GM21447 (cell line): ENCODE results near the gene CDY2B.
"Not testable (repeated sequence)": the region's sequence is repeated elsewhere in the genome, so short reads cannot be mapped to it uniquely, and the experiment has no call there.

Experiments used
- ATAC-seq: cut with Tn5 transposase; IDR thresholded peaks from one replicate; pipeline ENCODE4 v1.9.1; 2021; ENCODE audit not compliant: unreplicated experiment

The CDY2B gene

DNA sequence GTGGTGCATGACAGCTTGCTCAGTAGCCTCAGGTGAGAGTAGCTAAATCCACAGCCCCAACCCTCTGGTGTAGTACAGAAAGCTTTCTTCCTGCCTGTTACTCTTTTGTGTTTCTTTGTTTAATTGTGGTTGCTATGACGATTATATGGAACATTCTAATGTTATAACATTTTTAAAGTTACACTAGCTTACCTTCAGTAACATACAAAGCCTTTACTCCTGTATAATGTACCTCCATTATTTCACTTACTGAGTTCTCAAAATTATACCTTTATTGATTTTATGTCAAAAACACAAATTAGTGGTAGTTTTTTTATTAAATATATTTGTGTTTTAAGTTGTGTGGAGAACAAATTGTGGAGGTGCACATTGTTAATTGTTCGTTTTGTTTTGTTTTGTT is at the start of gene CDY2B:
TSS of gene CDY2B (minus strand) at position 101 of the 400 bp plus-strand sequence. CDS start 328 bp downstream, outside the sequence.
- ATAC-seq, result not testable (repeated sequence)

DNA sequence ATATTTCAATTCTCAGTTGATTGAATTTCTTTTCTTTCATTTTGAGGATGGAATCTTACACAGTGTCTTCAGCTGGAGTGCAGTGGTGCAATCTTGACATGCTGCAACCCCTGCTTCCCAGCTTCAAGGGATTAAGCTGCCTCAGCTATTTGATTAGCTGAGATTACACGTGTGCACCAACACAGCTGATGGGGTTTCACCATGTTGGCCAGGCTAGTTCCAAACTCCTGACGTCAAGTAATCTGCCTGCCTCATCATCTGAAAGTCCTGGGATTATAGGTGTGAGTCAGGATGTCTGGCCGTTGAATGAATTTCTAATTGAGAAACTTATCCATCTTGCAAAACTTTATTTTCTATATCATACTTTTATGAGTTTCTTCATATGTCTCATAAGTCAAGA is 28.0 kb upstream of the CDY2B start:
- ATAC-seq, result not testable (repeated sequence)

- ATAC-seq, result not testable (repeated sequence)
Measured at GRCh38 chrY:17907351-17907750, 27.3 kb upstream of the CDY2B start.

- ATAC-seq, result not testable (repeated sequence)
Measured at GRCh38 chrY:17881697-17882096, 1.7 kb upstream of the CDY2B start.

DNA sequence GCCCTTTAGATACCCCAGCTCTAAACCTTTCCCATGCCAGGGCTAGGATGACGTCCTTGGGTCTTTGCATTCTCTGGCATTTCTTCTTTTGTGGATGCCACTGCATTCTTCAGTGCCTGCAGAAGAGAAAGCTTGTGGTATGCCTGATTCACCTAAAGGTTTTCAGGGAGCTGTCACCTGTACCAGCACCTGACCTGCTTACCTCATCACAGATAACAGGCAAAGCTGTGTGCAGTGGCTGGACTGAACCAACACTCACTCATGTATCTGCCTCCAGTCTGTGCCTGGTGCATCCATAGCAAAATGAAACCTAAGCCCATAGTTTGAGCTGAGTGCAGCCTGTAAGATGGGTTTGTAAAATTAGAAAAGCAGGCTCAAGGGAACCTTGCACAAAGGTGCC is 3.3 kb downstream of the CDY2B start:
- not testable (repeated sequence) for ATAC-seq

GRCh38 chrY:17875401-17875800 is 4.6 kb downstream of the CDY2B start:
- ATAC-seq, result not testable (repeated sequence)

GRCh38 chrY:17871194-17871903 is 8.7 kb downstream of the CDY2B start:
- ATAC-seq, result not testable (repeated sequence)

- ATAC-seq, result not testable (repeated sequence)
Measured at GRCh38 chrY:17870737-17871136, 9.3 kb downstream of the CDY2B start.

GRCh38 chrY:17867850-17868249 is 12.2 kb downstream of the CDY2B start:
- not testable (repeated sequence) for ATAC-seq

DNA sequence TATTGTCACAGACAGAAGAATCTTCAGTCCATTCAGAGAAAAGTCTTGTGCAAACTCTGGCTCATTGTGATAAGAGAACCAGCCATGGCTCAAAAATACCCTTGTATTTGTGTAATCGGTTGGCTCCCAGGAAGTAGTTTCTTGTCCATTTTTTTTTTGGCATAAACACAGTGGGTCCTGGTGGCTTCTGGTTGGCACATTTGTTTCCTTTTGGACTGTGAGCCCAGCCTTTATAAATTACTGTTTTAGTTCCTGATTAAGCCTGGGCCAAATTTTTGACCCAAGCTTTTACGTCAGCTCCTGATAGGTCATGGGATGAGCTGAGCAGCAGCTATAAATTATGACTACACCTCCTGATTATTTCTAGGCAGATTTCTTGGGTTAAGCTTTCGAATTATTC is 19.4 kb downstream of the CDY2B start:
- ATAC-seq, result not testable (repeated sequence)

DNA sequence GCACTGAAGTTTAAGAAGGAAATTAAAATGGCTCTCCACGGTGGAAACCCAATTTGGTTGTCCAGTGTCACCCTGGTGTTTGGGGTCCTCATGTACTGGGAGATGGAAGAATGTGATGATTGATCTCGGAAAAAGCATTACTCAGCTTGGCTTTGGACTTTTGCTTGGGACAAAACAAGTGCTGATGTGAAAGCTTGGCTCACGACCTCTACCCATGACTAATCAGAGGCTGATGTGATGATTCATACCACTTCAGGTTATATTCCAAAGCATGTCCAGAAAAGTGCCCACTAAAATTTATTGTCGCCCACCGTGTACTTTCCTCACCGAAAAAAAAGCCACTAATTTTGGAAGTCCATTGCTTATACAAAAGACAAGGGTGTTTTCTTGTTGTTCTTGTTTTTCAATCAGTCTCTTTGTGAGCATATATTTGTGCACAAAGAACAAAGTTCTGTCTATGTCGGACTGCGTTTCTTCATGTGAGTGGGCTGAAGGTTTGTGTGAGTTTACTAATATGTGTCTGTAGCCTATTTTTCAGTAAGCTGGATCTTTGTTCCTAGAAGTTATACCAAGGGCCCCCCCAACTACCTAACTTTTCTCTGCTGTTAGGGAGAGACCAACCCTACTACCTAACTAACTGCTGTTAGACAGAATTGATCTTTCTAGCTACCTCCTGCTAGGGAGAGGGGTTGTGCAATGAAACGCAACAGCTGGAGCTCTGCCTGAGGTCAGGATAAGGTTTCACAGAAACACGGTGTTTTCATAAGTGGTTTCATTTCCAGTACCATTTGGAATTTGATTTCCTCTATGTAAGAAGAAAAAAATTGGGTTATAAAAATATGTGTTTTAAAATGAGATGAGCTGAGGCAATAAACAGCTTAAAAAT is 22.8 kb downstream of the CDY2B start:
- ATAC-seq, result not testable (repeated sequence)

- not testable (repeated sequence) for ATAC-seq
Measured at GRCh38 chrY:17856508-17856907, 23.5 kb downstream of the CDY2B start.

DNA sequence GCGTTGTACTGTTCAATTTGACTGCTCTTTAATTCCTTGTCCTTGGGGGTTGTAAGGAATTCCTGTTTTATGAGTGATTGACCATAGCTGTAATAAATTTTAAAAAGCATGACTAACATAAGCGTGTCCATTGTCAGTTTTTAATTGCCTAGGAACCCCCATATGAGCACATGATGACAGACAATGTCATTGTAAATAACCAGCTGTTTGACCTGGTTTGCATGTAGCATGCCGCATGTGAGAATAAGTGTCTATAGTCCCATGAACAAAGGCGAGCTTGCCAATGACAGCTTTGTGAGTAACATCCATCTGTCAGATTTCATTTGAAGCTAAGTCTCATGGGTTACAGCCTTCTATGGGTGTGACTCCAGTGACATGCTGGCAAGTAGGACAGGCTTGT is 30.9 kb downstream of the CDY2B start:
- not testable (repeated sequence) for ATAC-seq

- ATAC-seq, result not testable (repeated sequence)
Measured at GRCh38 chrY:17832149-17832548, 47.9 kb downstream of the CDY2B start.
